SK-N-SH (cell line): ENCODE measurements around the gene SLITRK6. TPM values are rescaled to one million over a fixed set of nuclear protein-coding genes. Genes with fewer than 3 reads are reported as not detected.

Experiments used
- CTCF ChIA-PET: fragments of 300-600, 350-600 bp; formaldehyde crosslinking; extraction: SDS; loops from one replicate; lab custom pipeline; 2021; lab: Yijun Ruan, JAX
- POLR2A ChIA-PET: fragments of 350-600 bp; sonication (Branson Sonifier 250); formaldehyde crosslinking; extraction: SDS; loops from one replicate; lab custom pipeline; 2020; ENCODE audit warnings: antibody characterized with exemption, inconsistent platforms; lab: Yijun Ruan, JAX
- DNase-seq: peaks from one replicate; pipeline ENCODE4 v3.0.0; 2012
- H2AFZ ChIP-seq: fragments of 200-600 bp; sonication (generic); 2 replicates; pipeline ENCODE4 v1.8.1; 2016; ENCODE audit warnings: antibody characterized with exemption, mild to moderate bottlenecking, low read depth
- H3F3A ChIP-seq: fragments of 200-600 bp; sonication (generic); replicated peaks from 2 replicates; pipeline ENCODE3; 2016; ENCODE audit warnings: antibody characterized with exemption, mild to moderate bottlenecking; ENCODE audit not compliant: insufficient read depth
- H3K27ac ChIP-seq, 2 experiments: fragments of 200-500 bp in 1 of 2; fragments of 200-600 bp in 1 of 2; sonication (Bioruptor generic) in 1 of 2; sonication (generic), shearing (Covaris generic) in 1 of 2; 2 replicates each; pipeline versions ENCODE4 v1.5.1 to v1.6.1; 2014 to 2016; ENCODE audit warnings: low read depth in 2 of 2, inconsistent platforms in 1 of 2, low read length in 1 of 2, mild to moderate bottlenecking in 1 of 2, mixed read lengths in 1 of 2
- H3K27me3 ChIP-seq: fragments of 200-600 bp; sonication (generic), shearing (Covaris generic); 2 replicates; pipeline ENCODE4 v1.6.1; 2016; ENCODE audit warnings: mixed run types; ENCODE audit not compliant: insufficient read depth
- H3K36me3 ChIP-seq, 2 experiments: fragments of 200-500 bp in 1 of 2; fragments of 200-600 bp in 1 of 2; sonication (Bioruptor generic) in 1 of 2; sonication (generic) in 1 of 2; replicated peaks in 1 of 2; 2 replicates each; pipeline versions ENCODE3 to v1.5.1; 2014 to 2016; ENCODE audit warnings: low read length in 1 of 2, mild to moderate bottlenecking in 1 of 2; ENCODE audit not compliant: insufficient read depth in 2 of 2, control insufficient read depth in 1 of 2
- H3K4me1 ChIP-seq, 2 experiments: fragments of 200-500 bp in 1 of 2; fragments of 200-600 bp in 1 of 2; sonication (Bioruptor generic) in 1 of 2; sonication (generic), shearing (Covaris generic) in 1 of 2; 2 replicates each; pipeline versions ENCODE4 v1.5.1 to v1.6.1; 2014 to 2016; ENCODE audit warnings: low read depth in 1 of 2, low read length in 1 of 2, mixed run types in 1 of 2; ENCODE audit not compliant: insufficient read depth in 2 of 2, control insufficient read depth in 1 of 2
- H3K4me2 ChIP-seq: fragments of 200-600 bp; sonication (generic), shearing (Covaris generic); 2 replicates; pipeline ENCODE4 v1.6.1; 2017; ENCODE audit warnings: mixed run types
- H3K4me3 ChIP-seq, 2 experiments: fragments of 200-500 bp in 1 of 2; fragments of 200-600 bp in 1 of 2; sonication (Bioruptor generic) in 1 of 2; sonication (generic), shearing (Covaris generic) in 1 of 2; 2 replicates each; pipeline versions ENCODE4 v1.5.1 to v1.8.1; 2014 to 2016; ENCODE audit warnings: low read depth in 2 of 2, inconsistent platforms in 1 of 2, low read length in 1 of 2, mild to moderate bottlenecking in 1 of 2, mixed read lengths in 1 of 2, moderate library complexity in 1 of 2
- H3K79me2 ChIP-seq: fragments of 200-600 bp; sonication (generic); 2 replicates; pipeline ENCODE4 v1.8.1; 2017; ENCODE audit warnings: mild to moderate bottlenecking; ENCODE audit not compliant: insufficient read depth
- H3K9ac ChIP-seq: fragments of 200-600 bp; sonication (generic); 2 replicates; pipeline ENCODE4 v1.6.1; 2017; ENCODE audit warnings: mixed run types
- H3K9me2 ChIP-seq: fragments of 200-600 bp; sonication (generic); 2 replicates; pipeline ENCODE4 v1.6.1; 2017; ENCODE audit warnings: mixed run types
- H3K9me3 ChIP-seq: fragments of 200-600 bp; sonication (generic); 2 replicates; pipeline ENCODE4 v1.6.1; 2017; ENCODE audit warnings: mixed run types, mild to moderate bottlenecking, moderate library complexity
- H4K20me1 ChIP-seq: fragments of 200-600 bp; sonication (generic); 2 replicates; pipeline ENCODE4 v1.6.1; 2017; ENCODE audit warnings: mild to moderate bottlenecking, mixed run types; ENCODE audit not compliant: insufficient read depth
- CTCF ChIP-seq: fragments of 200-600 bp; sonication (generic); IDR thresholded peaks from 2 replicates; pipeline ENCODE4 v1.6.1; 2017; ENCODE audit warnings: antibody characterized with exemption, mild to moderate bottlenecking, moderate library complexity
- EP300 ChIP-seq, 2 experiments: IDR thresholded peaks; 2 replicates each; pipeline versions ENCODE4 v1.4.0 to v1.6.1; 2012; ENCODE audit warnings: borderline replicate concordance in 1 of 2, low read depth in 1 of 2, low read length in 1 of 2
- GABPA ChIP-seq: IDR thresholded peaks from 2 replicates; pipeline ENCODE4 v1.4.0; 2012; ENCODE audit warnings: low read depth, mild to moderate bottlenecking
- IRF3 ChIP-seq: fragments of 150-350 bp; IDR thresholded peaks from 2 replicates; pipeline ENCODE4 v1.6.1; 2016; ENCODE audit warnings: mild to moderate bottlenecking, low read depth, low read length
- NRF1 ChIP-seq: IDR thresholded peaks from 2 replicates; pipeline ENCODE4 v1.6.1; 2012; ENCODE audit warnings: low read depth, mild to moderate bottlenecking, low read length
- RAD21 ChIP-seq: IDR thresholded peaks from 2 replicates; pipeline ENCODE4 v1.6.1; 2012; ENCODE audit warnings: mild to moderate bottlenecking, low read length
- REST ChIP-seq: IDR thresholded peaks from 2 replicates; pipeline ENCODE4 v1.6.1; 2012; ENCODE audit warnings: mild to moderate bottlenecking, low read depth, low read length, moderate library complexity
- RXRA ChIP-seq: IDR thresholded peaks from 2 replicates; pipeline ENCODE4 v1.4.0; 2012; ENCODE audit warnings: low read depth, mild to moderate bottlenecking, borderline replicate concordance
- SMC3 ChIP-seq: IDR thresholded peaks from 2 replicates; pipeline ENCODE4 v1.6.1; 2012; ENCODE audit warnings: low read depth, low read length, improper control_type of control experiment
- ZBTB33 ChIP-seq: IDR thresholded peaks from 2 replicates; pipeline ENCODE4 v1.4.0; 2012; ENCODE audit warnings: low read depth, borderline replicate concordance
- WGBS: methylation state at CpG from one replicate; pipeline ENCODE4 v1.1.6; 2017; ENCODE audit warnings: low lambda C conversion rate; 5-methylcytosine and 5-hydroxymethylcytosine counted together
- polyA plus RNA-seq, 3 experiments: library from polyadenylated mRNA; depleted of rRNA; stranded (reverse); fragments of >200 nt; gene quantifications; 2 replicates each; pipeline ENCODE4 v1.2.3, GENCODE V29; 2012

SLITRK6 gene
- polyA plus RNA-seq, 1 of the 3 experiments (the other 2 are of a cell fraction): 5.2 TPM

- Histone ChIP-seq H4K20me1 (no peaks in the 10 kb centered on the region), H3K36me3 (no peaks in the 10 kb centered on the region), H3K9me2 (no peaks in the 10 kb centered on the region), H3K4me3 (no peak overlapping the region), H3K27ac (no peak overlapping the region), H3K4me2 (no peak overlapping the region), H3K27me3 (no peaks in the 10 kb centered on the region), H3K79me2 (no peaks in the 10 kb centered on the region), H3K9me3 (no peaks in the 10 kb centered on the region), H3F3A (no peaks in the 10 kb centered on the region), H3K9ac (no peak overlapping the region), H2AFZ (no peak overlapping the region), H3K4me1 (no peaks in the 10 kb centered on the region; a peak in 1 of 4 replicates)
- ChIA-PET CTCF (interaction anchor here (0.7 to 2.2 kb wide), 15 partner anchors 8 to 912 kb away, joined by 3 to 11 read pairs (median 4); no protein-coding TSS in a partner anchor), POLR2A (no interaction called here)
- WGBS: 15% methylated on average over 3 of the region's 3 CpGs
- TF ChIP-seq IRF3 (no peak), CTCF (peak; percentile 82), RAD21 (peak; percentile 95), RXRA (no peak), NRF1 (no peak), SMC3 (peak; percentile 81)
- DNase-seq: peak; percentile 17
These were observed 7.4 kb upstream of the SLITRK6 start for GRCh38 chr13:85806553-85807175.

- Histone ChIP-seq H3K4me2 (peak overlapping the region; percentile 76), H3K27me3 (no peaks in the 10 kb centered on the region)
These were observed 663 bp downstream of the SLITRK6 start for GRCh38 chr13:85798556-85798955.

More at GRCh38 chr13:85798556-85798955, 663 bp downstream of the SLITRK6 start:
- Histone ChIP-seq H3K9me2 (no peaks in the 10 kb centered on the region), H3K4me1 (peaks cover 3 to 4% of the 10 kb centered on the region in 2 experiments; a peak in 2 of 4 replicates), H3K36me3 (peaks cover 9 to 17% of the 10 kb centered on the region in 2 experiments), H3K79me2 (peaks cover 26% of the 10 kb centered on the region), H3K27ac (peak overlapping the region; percentile 24 to 86; a peak in 3 of 4 replicates), H3K9me3 (no peaks in the 10 kb centered on the region), H4K20me1 (no peaks in the 10 kb centered on the region), H3K4me3 (peak overlapping the region; percentile 60 to 67), H3K9ac (peak overlapping the region; percentile 43), H2AFZ (peak overlapping the region; percentile 78; the same call in 1 of the 2 replicates), H3F3A (peaks cover 4% of the 10 kb centered on the region)
- TF ChIP-seq ZBTB33 (no peak), GABPA (no peak), EP300 (IDR thresholded peaks at IDR 0.05; ENCODE audit: borderline replicate concordance in 1 of 2, low read depth in 1 of 2, low read length in 1 of 2) (no peak), REST (no peak), IRF3 (no peak)
- DNase-seq: no peak
- POLR2A ChIA-PET: no interaction called here
- WGBS: 0% methylated on average over 3 of the region's 3 CpGs
- CTCF ChIA-PET: interaction anchor here (0.8 to 2.7 kb wide), 5 partner anchors 11 to 954 kb away, joined by 3 to 10 read pairs (median 7); no protein-coding TSS in a partner anchor
